ENCODE measurements around the gene CTDSPL. TPM values are rescaled to one million over a fixed set of nuclear protein-coding genes. Genes with fewer than 3 reads are reported as not detected.
A peak's percentile ranks its signal among the peaks of the same experiment; 100 is the strongest.

The CTDSPL gene
- total RNA-seq, 4 donors from 2014 or later, result 39.8 to 105 (median 56.2) TPM

- Histone ChIP-seq H3K27ac (peak overlapping the region; percentile 26 to 69 (median 46)), H3K4me1 (peaks cover 10 to 52% (median 20%) of the 10 kb centered on the region in 4 donors), H3K27me3 (no peaks in the 10 kb centered on the region), H3K9me3 (no peaks in the 10 kb centered on the region), H3K36me3 (no peaks in the 10 kb centered on the region), H3K4me3 (no peak overlapping the region)
- DNase-seq, result no peak
- TF ChIP-seq POLR2AphosphoS5 (IDR thresholded peaks at IDR 0.05) (no peak), POLR2A (IDR thresholded peaks at IDR 0.05) (no peak), EP300 (IDR thresholded peaks at IDR 0.05; ENCODE audit: low read depth) (no peak)
- TF ChIP-seq, protein P1, sequence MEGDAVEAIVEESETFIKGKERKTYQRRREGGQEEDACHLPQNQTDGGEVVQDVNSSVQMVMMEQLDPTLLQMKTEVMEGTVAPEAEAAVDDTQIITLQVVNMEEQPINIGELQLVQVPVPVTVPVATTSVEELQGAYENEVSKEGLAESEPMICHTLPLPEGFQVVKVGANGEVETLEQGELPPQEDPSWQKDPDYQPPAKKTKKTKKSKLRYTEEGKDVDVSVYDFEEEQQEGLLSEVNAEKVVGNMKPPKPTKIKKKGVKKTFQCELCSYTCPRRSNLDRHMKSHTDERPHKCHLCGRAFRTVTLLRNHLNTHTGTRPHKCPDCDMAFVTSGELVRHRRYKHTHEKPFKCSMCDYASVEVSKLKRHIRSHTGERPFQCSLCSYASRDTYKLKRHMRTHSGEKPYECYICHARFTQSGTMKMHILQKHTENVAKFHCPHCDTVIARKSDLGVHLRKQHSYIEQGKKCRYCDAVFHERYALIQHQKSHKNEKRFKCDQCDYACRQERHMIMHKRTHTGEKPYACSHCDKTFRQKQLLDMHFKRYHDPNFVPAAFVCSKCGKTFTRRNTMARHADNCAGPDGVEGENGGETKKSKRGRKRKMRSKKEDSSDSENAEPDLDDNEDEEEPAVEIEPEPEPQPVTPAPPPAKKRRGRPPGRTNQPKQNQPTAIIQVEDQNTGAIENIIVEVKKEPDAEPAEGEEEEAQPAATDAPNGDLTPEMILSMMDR (IDR thresholded peaks at IDR 0.05), result no peak
- in situ Hi-C loops (cut with MboI; ENCODE audit: low pct_ligation_motif_present in 1 of 4, low pct_unique_long_range_greater_than_20kb in 1 of 4, low sequenced_read_pairs in 3 of 4) (no loop called here), intact Hi-C loops (cut with DNase I; ENCODE audit: low total_unique reads) (no loop called here)
- 68 to 75% methylated on average over 3 of the region's 3 CpGs for WGBS, 2 donors (ENCODE audit: low coverage in 1 of 2)
Measured at GRCh38 chr3:37923569-37924040, 61.9 kb downstream of the CTDSPL start.

- no peak for DNase-seq
- in situ Hi-C loops (cut with MboI; ENCODE audit: low pct_ligation_motif_present in 1 of 4, low pct_unique_long_range_greater_than_20kb in 1 of 4, low sequenced_read_pairs in 3 of 4) (no loop called here), intact Hi-C loops (cut with DNase I; ENCODE audit: low total_unique reads) (no loop called here)
- Histone ChIP-seq H3K27me3 (no peaks in the 10 kb centered on the region), H3K9me3 (no peaks in the 10 kb centered on the region), H3K36me3 (no peaks in the 10 kb centered on the region), H3K4me1 (peaks cover 10 to 46% (median 20%) of the 10 kb centered on the region in 4 donors), H3K4me3 (no peak overlapping the region), H3K27ac (peak overlapping the region; percentile 26 to 69 (median 46))
- TF ChIP-seq EP300 (IDR thresholded peaks at IDR 0.05; ENCODE audit: low read depth), result no peak
- TF ChIP-seq, protein P1 (IDR thresholded peaks at IDR 0.05), result no peak
- no peak for TF ChIP-seq POLR2AphosphoS5 (IDR thresholded peaks at IDR 0.05)
- TF ChIP-seq POLR2A (IDR thresholded peaks at IDR 0.05), result no peak
- WGBS, 2 donors (ENCODE audit: low coverage in 1 of 2), result 20 to 57% methylated on average over 2 to 7 of the region's 7 CpGs
Measured at GRCh38 chr3:37924453-37924852, 62.8 kb downstream of the CTDSPL start.

GRCh38 chr3:37925157-37925556, 63.5 kb downstream of the CTDSPL start:
- in situ Hi-C loops (cut with MboI; ENCODE audit: low pct_ligation_motif_present in 1 of 4, low pct_unique_long_range_greater_than_20kb in 1 of 4, low sequenced_read_pairs in 3 of 4), result no loop called here
- peak overlapping the region in 2 of 4 donors; percentile 44 to 69 for H3K27ac ChIP-seq
- H3K36me3 ChIP-seq, result no peaks in the 10 kb centered on the region
- peaks cover 10 to 42% (median 20%) of the 10 kb centered on the region in 4 donors for H3K4me1 ChIP-seq
- H3K9me3 ChIP-seq, result no peaks in the 10 kb centered on the region
- intact Hi-C loops (cut with DNase I; ENCODE audit: low total_unique reads), result no loop called here
- no peaks in the 10 kb centered on the region for H3K27me3 ChIP-seq
- no peak for DNase-seq
- H3K4me3 ChIP-seq, result no peak overlapping the region
- 77 to 100% methylated on average over 2 of the region's 2 CpGs for WGBS, 2 donors (ENCODE audit: low coverage in 1 of 2)
- TF ChIP-seq EP300 (IDR thresholded peaks at IDR 0.05; ENCODE audit: low read depth), result no peak
- no peak for TF ChIP-seq POLR2AphosphoS5 (IDR thresholded peaks at IDR 0.05)
- TF ChIP-seq, protein P1 (IDR thresholded peaks at IDR 0.05), result no peak
- no peak for TF ChIP-seq POLR2A (IDR thresholded peaks at IDR 0.05)

- in situ Hi-C loops (cut with MboI; ENCODE audit: low pct_ligation_motif_present in 1 of 4, low pct_unique_long_range_greater_than_20kb in 1 of 4, low sequenced_read_pairs in 3 of 4), result no loop called here
- DNase-seq, result no peak
- no peaks in the 10 kb centered on the region for H3K36me3 ChIP-seq
- no peak overlapping the region for H3K27ac ChIP-seq
- no peaks in the 10 kb centered on the region for H3K27me3 ChIP-seq
- intact Hi-C loops (cut with DNase I; ENCODE audit: low total_unique reads), result loop anchor here (1.0 kb wide), 1 partner anchor 9 kb away; no protein-coding TSS in a partner anchor
- WGBS, 2 donors (ENCODE audit: low coverage in 1 of 2), result 83 to 88% methylated on average over 2 to 3 of the region's 3 CpGs
- H3K9me3 ChIP-seq, result no peaks in the 10 kb centered on the region
- TF ChIP-seq, protein P1 (IDR thresholded peaks at IDR 0.05), result no peak
- TF ChIP-seq POLR2AphosphoS5 (IDR thresholded peaks at IDR 0.05) (no peak), POLR2A (IDR thresholded peaks at IDR 0.05) (no peak), EP300 (IDR thresholded peaks at IDR 0.05; ENCODE audit: low read depth) (no peak)
- peaks cover 10 to 51% (median 26%) of the 10 kb centered on the region in 4 donors for H3K4me1 ChIP-seq
- H3K4me3 ChIP-seq, result no peak overlapping the region
Measured at GRCh38 chr3:37926611-37927010, 64.9 kb downstream of the CTDSPL start.
